NCI-H69 (cell line): ENCODE data around the gene CDH2.

Experiments
- DNase-seq: peaks from one replicate; lab custom pipeline; 2025; lab: John Stamatoyannopoulos, UW

The CDH2 gene

DNA sequence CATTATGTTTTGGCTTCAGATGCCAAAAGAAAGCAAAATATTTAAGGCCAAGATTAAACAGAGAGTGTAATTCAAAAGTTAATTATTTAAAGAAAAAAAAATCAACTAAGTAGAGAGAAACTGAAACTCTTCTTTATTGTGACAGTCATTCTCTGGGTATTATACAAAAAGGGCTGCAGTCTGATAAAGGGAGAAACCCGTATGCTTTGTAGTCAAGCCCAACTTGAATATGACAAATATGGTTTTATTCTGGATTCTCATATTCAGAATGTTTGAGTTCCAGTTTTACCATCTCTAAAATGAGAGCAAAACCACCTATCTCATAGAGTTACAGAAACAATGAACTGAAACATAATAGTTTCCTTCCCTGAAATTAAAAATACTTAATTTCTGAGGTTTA is 8.2 kb downstream of the CDH2 start:
- no peak for DNase-seq

DNA sequence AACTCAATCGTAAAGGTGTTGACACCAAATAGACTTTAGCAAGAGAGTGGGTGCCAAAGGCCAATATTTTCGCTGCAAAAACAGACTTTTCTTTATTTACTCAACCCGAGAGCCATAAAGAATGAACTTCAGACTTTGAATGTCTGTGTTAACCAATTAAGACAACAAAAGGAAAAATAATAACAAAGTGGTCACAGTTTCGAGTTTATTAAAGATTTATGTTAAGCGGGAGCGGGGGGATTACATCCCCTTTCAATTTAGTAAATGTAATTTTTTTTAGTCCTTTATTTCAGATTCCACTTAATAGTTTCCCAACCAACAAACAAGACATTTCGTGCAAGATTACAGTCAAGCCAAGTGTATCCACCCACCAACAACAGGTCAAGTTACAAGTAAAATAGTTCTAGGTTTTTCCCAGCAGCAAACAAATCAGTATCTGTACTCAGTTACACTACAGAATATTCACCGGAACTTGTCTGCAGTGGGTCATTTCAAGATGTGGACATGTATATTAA is 9.0 kb downstream of the CDH2 start:
- no peak for DNase-seq

DNA sequence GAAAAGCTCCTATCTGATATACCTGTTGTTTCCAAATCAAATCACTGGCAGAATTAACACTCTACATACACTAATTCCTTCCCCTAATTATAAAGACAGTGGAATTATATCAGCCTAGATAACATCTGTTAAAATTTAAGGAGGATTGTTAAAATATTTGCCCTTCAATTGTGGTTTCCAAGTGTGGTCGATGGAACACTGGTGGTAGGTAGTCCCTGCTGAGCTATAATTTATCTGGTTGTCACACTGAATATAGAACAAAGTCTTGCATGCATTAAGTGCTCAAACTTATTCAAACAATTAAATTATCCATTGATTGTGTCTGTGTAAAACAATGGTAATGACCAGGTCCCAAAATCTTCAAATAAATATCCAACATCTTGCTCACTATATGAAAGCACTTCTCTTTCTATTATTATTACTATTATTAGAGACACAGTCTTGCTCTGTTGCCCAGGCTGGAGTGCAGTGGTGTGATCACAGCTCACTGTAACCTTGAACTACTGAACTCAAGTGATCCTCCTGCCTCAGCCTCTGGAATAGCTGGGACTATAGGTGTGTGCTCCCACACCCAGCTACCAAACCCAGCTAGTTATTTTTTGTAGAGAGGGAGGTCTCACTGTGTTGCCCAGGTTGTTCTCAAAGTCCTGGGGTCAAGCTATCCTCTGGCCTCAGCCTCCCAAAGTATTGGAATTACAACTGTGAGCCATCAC is 12.0 kb downstream of the CDH2 start:
- DNase-seq: no peak

DNA sequence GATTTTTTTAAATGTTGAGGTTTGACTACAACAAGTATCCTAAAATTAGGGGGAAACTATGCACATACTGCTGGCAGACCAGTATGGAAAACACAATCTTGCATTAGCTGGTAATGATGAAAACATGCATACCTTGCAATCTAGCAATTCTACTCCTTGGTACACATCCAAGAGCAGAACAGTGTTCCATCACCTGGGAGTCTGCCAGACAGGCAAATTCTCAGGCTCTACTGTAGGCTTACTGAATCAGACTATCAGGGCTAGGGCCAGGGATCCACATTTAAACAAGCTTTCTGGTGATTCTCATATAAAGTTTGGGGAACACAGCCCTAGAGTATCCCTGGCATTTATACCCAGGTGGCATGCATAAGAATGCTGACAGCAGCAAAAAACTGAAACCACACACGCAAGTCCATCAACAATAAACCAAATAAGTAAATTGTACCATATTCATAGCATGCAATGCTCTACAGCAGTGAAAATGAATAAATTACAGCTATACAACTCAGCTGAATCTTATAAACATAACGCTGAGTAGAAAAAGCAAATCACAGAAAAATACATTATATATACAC is 13.6 kb downstream of the CDH2 start:
- no peak for DNase-seq

DNA sequence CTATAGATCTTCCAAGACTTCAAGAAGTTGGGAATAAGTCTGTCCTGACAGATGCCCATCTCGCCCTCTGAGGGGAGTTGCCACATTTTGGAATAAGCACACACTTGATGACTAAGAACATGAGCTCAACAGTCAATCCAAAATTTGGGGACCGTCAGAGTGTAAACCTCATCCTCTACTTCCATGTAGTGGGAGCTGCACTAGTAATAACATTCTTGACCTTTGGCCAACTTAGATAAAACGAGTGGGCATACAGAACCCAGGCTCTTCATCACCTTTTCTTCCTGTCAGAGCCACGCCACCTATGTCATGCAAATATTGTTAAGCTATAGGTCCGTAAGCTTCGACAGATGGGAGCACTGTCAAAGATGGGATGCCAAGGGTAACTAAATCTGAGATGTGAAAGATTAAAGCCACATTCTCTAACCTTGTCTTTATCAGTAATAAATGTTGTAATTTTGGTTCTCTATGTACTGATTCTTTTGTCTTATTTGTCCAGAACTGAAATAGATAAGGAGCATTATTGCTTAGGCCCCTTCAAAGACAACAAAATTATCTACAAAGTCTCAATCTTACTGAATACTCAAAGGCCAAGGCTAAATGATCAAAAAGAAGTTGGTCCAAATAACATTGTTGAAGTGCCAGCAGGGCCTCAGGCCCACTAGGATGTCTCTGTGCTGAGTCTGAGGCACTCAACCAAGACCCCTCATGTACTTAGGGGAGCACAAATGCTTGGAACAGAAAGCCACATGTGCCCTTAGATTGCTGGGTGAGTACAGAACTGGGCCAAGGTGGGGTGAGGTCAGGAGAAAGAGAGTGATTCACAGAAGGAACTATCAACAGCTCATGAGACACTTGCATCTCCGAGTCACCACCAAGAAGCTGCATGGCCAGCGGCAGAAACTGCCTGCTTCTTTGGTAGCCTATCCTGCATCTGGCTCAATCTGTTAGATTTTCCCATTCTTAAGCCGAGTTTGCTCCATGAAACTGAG is 15.0 kb downstream of the CDH2 start:
- DNase-seq: no peak

DNA sequence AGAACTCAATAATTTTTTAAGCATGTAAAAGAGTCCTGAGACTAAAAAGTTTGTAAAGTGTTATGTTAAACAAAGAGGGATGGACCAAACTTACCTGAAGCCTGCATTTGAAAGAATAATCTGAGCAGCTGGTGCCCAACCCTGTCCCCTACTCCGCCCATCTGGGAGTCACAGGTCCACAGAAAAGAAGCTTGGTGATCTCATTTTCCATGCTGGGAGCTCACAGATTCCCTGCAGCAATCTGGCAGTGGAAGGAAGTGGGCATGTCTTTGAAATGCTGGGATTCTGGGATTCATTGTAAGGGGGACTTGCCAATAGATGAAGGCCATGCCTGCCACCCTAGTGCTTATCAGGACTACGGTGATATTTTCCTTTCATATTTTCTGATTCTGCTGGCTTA is 17.9 kb downstream of the CDH2 start:
- DNase-seq: peak; percentile 81

DNA sequence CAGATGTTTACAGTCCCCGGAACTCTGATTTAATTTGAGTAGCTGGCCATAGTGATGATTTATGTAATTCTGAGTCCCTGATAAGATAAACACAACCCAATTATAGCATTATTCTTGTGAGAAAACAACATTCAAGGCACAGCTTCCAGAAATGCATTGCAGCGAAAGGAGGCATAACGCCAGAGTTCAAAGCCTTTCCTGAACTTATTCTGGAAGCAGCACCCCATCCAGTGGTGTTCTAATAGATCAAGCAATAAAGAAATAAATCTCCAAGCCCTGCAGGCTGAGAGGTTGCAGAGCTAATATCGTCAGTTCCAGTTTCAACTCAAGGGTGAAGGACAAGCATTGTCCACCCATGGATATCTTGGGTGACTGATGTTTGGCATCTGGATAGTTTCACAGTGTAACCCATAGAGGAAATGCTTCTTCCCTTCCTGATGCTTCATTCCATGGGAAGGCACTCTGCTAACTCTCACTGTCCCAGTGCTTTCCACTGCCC is 18.8 kb downstream of the CDH2 start:
- peak; percentile 10 for DNase-seq

DNA sequence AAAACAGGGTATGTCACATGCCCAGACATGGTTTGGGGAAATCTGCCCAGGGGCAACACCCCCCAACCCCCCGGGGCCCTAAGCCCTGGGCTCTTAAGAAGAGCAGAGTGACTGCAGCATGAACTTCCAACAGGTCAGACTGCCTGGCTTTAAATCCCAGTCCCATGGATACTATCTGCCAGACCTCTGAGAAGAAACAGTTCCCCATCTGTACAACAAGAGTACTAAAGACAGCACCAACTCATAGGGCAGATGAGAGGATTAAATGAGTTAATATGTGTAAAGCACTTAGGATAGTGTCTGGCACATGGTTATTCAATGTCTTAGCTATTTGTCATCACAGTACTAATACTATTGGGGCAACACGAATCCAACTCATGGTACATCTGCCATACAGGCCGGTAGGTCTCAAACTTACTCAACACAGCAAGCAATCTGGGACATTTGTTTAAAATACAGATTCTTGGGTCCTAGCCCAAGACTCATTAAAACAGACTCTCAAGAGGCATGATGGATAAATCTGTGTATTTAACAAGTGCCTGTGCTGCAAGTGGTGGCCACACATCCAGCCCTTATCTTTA is 23.4 kb downstream of the CDH2 start:
- DNase-seq: no peak

DNA sequence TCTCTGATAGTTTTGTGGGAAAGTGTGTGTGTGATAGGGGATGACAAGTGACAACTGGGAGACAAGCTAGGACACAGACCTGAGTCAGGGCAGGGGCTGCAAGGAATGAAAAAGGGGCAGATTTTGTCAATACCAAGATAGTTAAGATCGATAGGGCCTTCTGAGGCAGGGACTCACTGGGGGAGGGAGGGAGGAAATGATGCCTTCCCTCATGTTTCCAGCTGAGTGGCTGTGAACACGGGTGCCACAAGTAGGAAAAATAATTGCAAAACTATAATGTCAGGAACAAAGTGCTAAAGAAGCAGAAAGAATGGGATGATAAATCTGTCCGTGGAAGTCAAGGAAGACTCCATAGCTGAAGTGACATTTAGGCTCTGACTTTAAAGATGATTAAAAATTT is 24.2 kb downstream of the CDH2 start:
- no peak for DNase-seq

DNA sequence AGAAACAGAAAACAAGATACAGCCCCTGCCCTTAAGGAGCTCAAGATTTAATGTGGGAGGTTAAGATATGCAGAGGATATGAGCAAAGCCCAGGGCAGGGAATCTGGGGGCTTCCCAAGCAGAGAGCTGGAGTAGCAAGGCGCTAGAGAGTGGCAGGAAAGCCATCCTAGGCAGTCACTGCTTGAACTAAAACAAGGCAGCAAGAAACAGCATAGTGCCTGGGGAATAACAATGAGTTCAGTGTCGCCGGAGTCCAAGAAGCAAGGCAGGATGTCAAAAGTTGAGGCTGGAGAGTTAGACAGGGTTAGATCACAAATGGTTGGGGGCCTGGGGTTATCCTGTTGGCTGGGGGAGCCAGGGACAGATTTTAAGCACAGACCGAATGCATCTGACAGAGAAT is 24.6 kb downstream of the CDH2 start:
- DNase-seq: no peak

DNA sequence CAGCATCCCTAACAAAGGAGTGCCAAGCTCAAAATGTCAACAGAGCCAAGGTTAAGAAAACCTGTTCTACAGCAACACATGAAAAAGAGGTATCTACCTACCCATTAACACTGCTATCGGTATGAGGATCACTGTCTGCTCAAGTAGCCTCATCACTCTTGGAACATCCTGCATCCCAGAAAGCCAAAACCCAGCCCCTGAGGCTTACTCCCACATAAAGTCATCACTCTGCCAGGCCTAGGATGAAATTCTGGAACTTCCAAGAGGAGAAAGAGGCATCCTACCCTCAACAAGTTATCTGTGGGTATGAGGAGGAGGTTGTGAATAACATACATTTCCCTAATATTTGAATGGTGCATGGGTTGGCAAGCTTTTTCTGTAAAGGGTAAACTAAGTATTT is 25.5 kb downstream of the CDH2 start:
- DNase-seq: no peak

DNA sequence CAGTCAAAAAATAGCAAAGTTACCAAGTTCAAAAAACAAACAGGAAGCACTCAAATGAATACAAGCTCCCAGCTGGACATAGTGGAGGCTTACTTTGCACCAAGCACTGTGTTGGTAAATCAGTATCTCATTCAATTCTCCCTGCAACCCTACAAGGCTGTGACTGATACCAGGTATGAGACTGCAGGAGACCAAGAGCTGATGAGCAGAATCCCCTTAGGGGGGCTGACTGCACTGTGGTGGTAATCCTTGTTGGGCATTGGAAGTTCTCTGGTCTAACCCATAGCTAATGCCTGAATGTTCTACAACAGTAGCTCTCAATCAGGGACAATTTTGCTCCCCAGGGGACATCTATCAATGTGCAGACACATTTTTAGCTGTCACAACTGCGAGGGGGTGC is 26.0 kb downstream of the CDH2 start:
- DNase-seq: no peak

DNA sequence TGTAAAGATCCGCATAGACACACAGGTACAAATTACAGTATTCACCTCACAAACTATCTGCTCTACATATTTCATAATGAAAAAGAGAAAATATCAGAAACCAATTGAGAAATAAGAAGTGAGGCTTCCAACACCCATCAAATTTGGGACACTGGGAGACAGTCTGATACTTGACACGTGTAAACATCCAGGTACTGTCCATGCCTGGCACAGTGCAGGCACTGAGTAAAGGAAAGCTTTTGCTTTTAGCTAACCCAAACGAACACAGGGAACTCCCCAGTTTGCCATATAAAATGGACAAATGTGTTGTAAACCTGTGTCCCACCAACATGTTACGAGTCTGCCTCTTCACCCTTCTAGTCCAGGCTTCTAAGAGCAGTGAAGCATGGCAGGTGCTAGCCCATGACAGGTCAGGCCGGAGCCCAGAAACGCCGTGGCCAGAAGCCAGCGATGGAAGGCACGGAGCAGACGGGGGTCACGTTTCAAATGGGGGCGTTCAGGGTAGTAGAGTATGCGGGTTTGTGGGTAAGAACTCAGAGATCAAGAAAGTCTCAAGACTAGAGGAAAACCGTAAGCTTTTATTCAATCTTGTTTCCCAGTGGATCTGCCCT is 27.0 kb downstream of the CDH2 start:
- DNase-seq: no peak

DNA sequence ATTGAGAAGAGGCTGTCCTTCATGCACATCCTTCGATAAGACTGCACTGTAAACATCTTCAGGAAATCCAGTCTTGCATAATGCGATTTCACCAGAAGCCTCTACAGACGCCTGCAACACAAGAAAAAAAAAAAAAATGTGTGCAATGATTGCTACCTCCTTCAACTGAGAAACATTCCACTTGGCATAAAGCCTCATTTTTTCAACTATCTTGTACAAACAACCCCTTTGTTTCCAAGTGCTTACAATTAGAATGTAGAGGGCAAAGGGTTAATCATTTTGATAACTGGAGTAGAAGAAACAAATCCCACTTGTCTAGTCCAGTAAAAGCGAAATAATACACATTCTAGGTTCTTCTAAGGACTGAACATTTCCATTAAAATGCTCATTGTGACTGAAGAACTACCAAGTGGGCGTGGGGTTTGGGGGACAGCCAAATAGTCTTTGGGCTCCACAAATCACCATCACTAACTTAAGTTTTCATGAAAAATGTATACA is 29.2 kb downstream of the CDH2 start:
- DNase-seq: peak; percentile 14

DNA sequence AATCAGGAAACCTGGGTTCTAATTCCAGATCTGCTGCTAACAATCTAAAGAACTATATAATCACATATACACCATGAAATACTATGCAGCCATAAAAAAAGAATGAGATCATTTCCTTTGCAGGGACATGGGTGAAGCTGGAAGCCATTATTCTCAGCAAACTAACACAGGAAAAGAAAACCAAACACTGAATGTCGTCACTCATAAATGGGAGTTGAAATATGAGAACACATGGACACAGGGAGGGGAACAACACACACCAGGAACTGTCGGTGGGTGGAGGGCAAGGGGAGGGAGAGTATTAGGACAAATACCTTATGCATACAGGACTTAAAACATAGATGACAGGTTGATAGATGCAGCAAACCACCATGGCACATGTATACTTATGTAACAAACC is 33.2 kb downstream of the CDH2 start:
- DNase-seq: peak; percentile 32

DNA sequence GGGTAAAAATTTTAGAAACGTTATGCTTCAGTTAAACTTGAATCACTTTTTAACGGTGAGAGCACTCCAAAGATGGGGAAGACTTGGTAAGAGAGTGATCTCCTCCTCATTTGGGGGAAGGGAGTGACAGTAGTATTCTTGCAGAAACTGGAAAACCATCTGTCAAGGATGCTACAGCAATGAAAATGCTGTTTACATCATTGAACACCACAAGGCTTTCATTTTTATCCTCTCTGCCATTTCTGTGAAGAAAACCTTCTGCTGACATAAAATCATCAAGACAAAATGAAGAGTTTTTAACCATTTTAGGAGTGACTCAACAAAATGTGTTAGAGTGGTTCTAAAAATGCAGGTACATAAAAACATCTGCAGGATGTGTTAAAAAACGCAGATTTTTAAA is 38.1 kb downstream of the CDH2 start:
- no peak for DNase-seq

DNA sequence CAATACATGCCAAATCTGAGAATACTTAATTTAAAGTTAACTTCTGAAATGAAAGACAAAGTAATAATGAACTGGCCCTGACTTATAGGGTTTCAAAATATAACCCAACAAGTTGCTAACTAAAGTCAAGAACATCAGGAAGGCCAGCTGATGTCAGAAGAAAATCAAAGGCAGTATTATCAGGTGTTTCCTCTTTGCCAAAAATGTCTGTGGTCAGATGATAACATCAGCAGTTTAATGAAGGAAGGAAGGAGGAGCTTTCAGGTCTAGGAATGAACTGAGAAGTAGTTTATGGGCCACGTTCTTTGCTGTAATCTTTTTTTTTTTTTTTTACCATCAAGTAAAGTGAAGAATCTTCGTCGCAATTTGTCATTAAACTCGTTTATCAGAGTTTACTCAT is 40.9 kb downstream of the CDH2 start:
- no peak for DNase-seq

DNA sequence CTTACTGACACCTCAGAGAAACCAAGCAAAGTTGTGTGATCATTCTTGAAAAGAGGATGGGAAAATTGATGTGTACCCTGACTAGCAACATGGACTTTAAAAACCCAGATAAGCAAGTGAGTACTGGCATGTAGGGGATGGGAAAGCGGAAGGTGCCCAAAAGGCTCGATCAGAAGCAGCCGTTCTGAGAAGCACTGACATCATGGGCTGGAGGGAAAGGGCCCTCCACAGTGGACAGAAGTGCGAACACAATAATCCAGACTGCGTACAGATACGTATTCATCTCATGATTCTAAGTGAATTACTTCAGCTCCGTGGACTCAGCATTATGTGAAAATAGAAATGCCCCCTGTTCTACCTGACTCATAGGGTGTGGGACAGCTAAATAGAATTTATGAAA is 42.2 kb downstream of the CDH2 start:
- no peak for DNase-seq

DNA sequence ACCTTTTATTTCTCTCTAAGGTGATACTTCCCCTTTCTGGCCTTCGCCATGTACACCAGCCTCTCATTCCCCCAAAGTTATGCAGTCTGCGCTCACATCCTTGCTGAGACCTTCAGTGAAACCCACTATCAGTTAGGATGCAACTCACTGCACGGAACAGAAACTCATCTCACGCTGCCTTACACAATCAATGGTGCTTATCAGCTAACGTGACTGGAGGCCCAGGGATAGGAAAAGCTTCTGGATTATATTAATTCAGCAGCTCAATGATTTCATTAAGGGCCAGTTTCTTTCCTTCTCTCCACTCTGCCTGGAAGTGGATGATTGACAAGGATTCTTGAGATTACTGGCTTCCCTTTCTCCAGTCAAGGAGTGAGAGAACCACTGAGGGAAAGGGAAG is 44.8 kb downstream of the CDH2 start:
- no peak for DNase-seq

DNA sequence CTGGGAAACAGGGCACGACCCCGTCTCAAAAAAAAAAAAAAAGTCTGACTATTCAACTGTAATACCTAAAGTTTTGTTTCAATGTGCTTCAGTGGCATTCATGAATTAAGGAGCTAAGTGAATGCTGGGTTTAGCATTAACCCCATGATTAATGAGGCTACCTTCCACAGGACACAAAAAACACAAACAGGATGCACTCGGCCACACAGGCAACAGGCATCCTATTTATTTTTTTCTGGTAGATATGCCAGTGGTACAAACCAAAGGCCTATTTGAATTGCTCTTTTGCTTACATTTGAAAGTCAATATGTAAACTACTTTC is 48.3 kb downstream of the CDH2 start:
- no peak for DNase-seq

DNA sequence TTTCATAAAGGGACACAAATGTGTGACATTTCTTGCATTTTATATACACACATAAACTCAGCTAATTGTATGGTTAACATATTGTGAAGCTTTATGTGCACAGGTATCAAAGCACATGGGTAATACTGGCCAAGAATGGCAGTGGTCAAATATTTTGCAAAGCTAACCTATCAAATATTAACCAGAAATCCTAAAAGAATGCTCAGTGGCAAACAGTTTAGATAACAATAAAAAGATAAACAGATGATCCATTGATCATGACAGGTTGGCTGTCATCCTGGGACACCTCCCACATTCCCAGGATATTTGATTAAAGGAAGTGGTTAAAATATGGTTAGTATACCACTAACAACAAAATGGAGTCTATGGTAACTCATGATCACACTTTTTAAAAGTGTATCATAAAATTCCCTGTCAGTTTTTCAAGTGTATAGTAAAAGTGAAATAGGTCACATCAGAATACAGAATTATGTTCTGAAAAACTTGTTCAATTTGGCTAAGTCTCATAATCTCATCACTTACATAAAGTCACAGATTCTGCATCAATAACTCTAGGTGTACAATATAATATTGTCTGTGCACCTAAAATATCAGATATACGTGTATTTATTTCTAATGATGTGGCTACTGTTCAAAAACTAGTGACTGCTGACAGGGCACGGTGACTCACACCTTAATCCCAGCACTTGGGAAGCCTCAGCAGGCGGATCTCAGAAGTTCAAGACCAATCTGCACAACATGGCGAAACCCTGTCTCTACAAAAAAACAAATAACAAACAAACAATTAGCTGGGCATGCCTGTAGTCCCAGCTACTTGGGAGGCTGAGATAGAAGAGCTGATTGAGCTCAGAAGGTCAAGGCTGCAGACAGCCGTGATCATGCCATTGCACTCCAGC is 48.9 kb downstream of the CDH2 start:
- no peak for DNase-seq
